ENCODE results near the gene MTARC1. TPM values are rescaled to one million over a fixed set of nuclear protein-coding genes. Genes with fewer than 3 reads are reported as not detected.

The MTARC1 gene
- total RNA-seq (2013; cell fraction: nucleolus; rRNA removed): 0.10 and 0.13 TPM in 2 replicates
- total RNA-seq (2014; rRNA removed) (0.23 and 0.27 TPM in 2 replicates), total RNA-seq (2014; rRNA removed; fragmentation: Illumina TruSeq; extraction: Trizol) (0.69 and 0.85 TPM in 2 replicates), total RNA-seq (2021) (0.72 TPM in 2 replicates), polyA plus RNA-seq (2011; rRNA removed) (0.31 and 0.55 TPM in 2 replicates), polyA plus RNA-seq (2014; fragmentation: Illumina TruSeq; extraction: Trizol) (0.47 and 1.0 TPM in 2 replicates), polyA plus RNA-seq (2014; fragmentation: Nextera tagmentation; extraction: Ambion mirVana) (under 1 TPM; 0.26 to 0.31 TPM), polyA plus RNA-seq (2014; rRNA removed) (0.49 and 1.1 TPM in 2 replicates), polyA plus RNA-seq (2016; fragmentation: Nextera tagmentation; extraction: Ambion mirVana) (1 to 10 TPM in 1 of 2 experiments, under 1 TPM in 1; 0.67 to 1.5 TPM), polyA minus RNA-seq (2011; rRNA and poly(A)+ RNA removed) (0.26 and 0.29 TPM in 2 replicates), Bru-seq, nascent RNA (percentile 31 among the genes with signal in this experiment), BruChase-seq, experiment 1, labeled RNA remaining after a 6-hour chase (percentile 44 among the genes with signal in this experiment), BruChase-seq, experiment 2, labeled RNA remaining after a 2-hour chase (percentile 44 among the genes with signal in this experiment)
- polyA plus RNA-seq (2011; ENCODE audit: low read depth): not detected
- 0.13 and 0.38 TPM in 2 replicates for polyA plus RNA-seq (2011; cell fraction: cytosol; rRNA removed)
- 0.60 and 0.61 TPM in 2 replicates for polyA plus RNA-seq (2011; cell fraction: nucleus; rRNA removed)
- polyA plus RNA-seq (2012): not detected in 2 replicates
- polyA minus RNA-seq (2011; cell fraction: cytosol; rRNA and poly(A)+ RNA removed): 1.7 and 2.5 TPM in 2 replicates
- polyA minus RNA-seq (2011; cell fraction: nucleus; rRNA and poly(A)+ RNA removed): 0.24 and 0.77 TPM in 2 replicates
- long read RNA-seq, experiment 1, full-length matches to known transcripts: 1 of 1 reads
- long read RNA-seq, experiment 1, partial matches to known transcripts: 0 of 1 reads
- long read RNA-seq, experiment 1, other reads (novel, unspliced or antisense): 0 of 1 reads
- long read RNA-seq, experiment 2, full-length matches to known transcripts: 2 of 4 reads
- long read RNA-seq, experiment 2, partial matches to known transcripts: 0 of 4 reads
- long read RNA-seq, experiment 2, other reads (novel, unspliced or antisense): 2 of 4 reads

DNA sequence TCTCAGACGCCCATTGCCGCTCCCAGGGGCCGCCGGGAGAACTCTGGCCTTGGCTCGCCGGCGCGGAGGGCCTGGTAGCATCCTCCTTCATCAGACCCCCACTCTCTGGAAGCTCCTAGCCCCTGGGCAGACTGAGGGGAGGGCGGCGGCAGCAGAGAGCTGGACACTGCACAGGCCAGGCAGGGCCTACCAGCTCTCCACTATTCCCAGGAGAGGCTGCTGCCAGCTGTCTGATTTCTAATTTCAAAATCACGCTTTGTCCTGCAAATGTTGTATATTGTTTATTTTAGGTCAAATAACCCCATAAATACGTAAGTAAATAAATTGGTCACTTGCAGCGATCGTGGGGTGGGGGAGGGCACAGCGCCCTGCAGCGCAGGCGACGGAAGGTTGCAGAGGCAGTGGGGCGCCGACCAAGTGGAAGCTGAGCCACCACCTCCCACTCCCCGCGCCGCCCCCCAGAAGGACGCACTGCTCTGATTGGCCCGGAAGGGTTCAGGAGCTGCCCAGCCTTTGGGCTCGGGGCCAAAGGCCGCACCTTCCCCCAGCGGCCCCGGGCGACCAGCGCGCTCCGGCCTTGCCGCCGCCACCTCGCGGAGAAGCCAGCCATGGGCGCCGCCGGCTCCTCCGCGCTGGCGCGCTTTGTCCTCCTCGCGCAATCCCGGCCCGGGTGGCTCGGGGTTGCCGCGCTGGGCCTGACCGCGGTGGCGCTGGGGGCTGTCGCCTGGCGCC lies at the start of gene MTARC1:
TSS of gene MTARC1 (plus strand) at position 577 of the 732 bp plus-strand sequence. CDS start at position 609, 32 bp downstream.
- POLR2A ChIA-PET: no interaction called here
- H3K4me1 ChIP-seq (ENCODE audit: control insufficient read depth, insufficient read depth, low read length): no peaks in the 10 kb centered on the region

More for the DNA sequence above, at the start of gene MTARC1:
- peaks cover 0 to 5% of the 10 kb centered on the region in 2 experiments; a peak in 3 of 4 replicates for H3K27me3 ChIP-seq (replicated peaks in 1 of 2; ENCODE audit: control insufficient read depth in 2 of 2, insufficient read depth in 2 of 2, low read length in 1 of 2)
- DNase-seq (ENCODE audit: low read depth, low spot score) (no peak), ATAC-seq (peak; percentile 81), FAIRE-seq (no peak)
- no peak within 1 kb of the TSS; the same call in 1 of the 2 replicates for H2AFZ ChIP-seq (ENCODE audit: control insufficient read depth, low read depth, low read length)
- ChIA-PET RAD21 (ENCODE audit: unreplicated experiment) (no interaction called here), CTCF (interaction anchor here (0.9 to 2.1 kb wide), 5 partner anchors 10 to 65 kb away, joined by 3 to 4 read pairs (median 4); no protein-coding TSS in a partner anchor), SMC1A (ENCODE audit: uncharacterized antibody, unreplicated experiment) (no interaction called here)
- TF ChIP-seq RUNX3 (IDR thresholded peaks at IDR 0.05; ENCODE audit: low read length) (no peak), SUZ12 (IDR thresholded peaks at IDR 0.05; ENCODE audit: unreplicated experiment) (peak; percentile 45), NR2F1 (conservative IDR thresholded peaks at IDR 0.05) (peak; percentile 42; the same call in 1 of the 2 replicates), EZH2 (IDR thresholded peaks at IDR 0.05; ENCODE audit: borderline replicate concordance, control insufficient read depth, low read depth, low read length) (no peak), NFYB (IDR thresholded peaks at IDR 0.05; ENCODE audit: insufficient read depth, low read depth, low read length) (no peak), HDAC2 (IDR thresholded peaks at IDR 0.05) (no peak), TARDBP (IDR thresholded peaks at IDR 0.05; ENCODE audit: borderline replicate concordance) (no peak), TAF1 (IDR thresholded peaks at IDR 0.05; ENCODE audit: borderline replicate concordance, low read depth, low read length) (no peak), DPF2 (IDR thresholded peaks at IDR 0.05) (0 out of 2 replicates have a peak, but pooled peaks have one; percentile 27), KAT2A (conservative IDR thresholded peaks at IDR 0.05; ENCODE audit: control insufficient read depth, low read depth, low read length) (no peak), ZNF622 (IDR thresholded peaks at IDR 0.05) (no peak), HDAC6 (IDR thresholded peaks at IDR 0.05; ENCODE audit: unreplicated experiment) (peak; percentile 38), GATAD2B (conservative IDR thresholded peaks at IDR 0.05; ENCODE audit: low read depth) (0 out of 2 replicates have a peak, but pooled peaks have one; percentile 29)
- TF ChIP-seq, protein P1, sequence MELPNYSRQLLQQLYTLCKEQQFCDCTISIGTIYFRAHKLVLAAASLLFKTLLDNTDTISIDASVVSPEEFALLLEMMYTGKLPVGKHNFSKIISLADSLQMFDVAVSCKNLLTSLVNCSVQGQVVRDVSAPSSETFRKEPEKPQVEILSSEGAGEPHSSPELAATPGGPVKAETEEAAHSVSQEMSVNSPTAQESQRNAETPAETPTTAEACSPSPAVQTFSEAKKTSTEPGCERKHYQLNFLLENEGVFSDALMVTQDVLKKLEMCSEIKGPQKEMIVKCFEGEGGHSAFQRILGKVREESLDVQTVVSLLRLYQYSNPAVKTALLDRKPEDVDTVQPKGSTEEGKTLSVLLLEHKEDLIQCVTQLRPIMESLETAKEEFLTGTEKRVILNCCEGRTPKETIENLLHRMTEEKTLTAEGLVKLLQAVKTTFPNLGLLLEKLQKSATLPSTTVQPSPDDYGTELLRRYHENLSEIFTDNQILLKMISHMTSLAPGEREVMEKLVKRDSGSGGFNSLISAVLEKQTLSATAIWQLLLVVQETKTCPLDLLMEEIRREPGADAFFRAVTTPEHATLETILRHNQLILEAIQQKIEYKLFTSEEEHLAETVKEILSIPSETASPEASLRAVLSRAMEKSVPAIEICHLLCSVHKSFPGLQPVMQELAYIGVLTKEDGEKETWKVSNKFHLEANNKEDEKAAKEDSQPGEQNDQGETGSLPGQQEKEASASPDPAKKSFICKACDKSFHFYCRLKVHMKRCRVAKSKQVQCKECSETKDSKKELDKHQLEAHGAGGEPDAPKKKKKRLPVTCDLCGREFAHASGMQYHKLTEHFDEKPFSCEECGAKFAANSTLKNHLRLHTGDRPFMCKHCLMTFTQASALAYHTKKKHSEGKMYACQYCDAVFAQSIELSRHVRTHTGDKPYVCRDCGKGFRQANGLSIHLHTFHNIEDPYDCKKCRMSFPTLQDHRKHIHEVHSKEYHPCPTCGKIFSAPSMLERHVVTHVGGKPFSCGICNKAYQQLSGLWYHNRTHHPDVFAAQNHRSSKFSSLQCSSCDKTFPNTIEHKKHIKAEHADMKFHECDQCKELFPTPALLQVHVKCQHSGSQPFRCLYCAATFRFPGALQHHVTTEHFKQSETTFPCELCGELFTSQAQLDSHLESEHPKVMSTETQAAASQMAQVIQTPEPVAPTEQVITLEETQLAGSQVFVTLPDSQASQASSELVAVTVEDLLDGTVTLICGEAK (IDR thresholded peaks at IDR 0.05; ENCODE audit: borderline replicate concordance): no peak
- H3K4me2 ChIP-seq (ENCODE audit: control insufficient read depth, insufficient read depth): no peak within 1 kb of the TSS
- no peaks in the 10 kb centered on the region for H3K36me3 ChIP-seq (ENCODE audit: control insufficient read depth in 2 of 2, insufficient read depth in 2 of 2, low read length in 1 of 2)
- BruUV-seq (replicated peaks): no TSS peak
- in situ Hi-C loops (cut with MboI) (no loop called here), intact Hi-C loops (cut with micrococcal nuclease; ENCODE audit: unreplicated experiment) (no loop called here)
- no peak within 1 kb of the TSS for H3K9ac ChIP-seq (ENCODE audit: control insufficient read depth, insufficient read depth, low read length)
- H3K9me3 ChIP-seq (replicated peaks; ENCODE audit: control insufficient read depth, insufficient read depth, low read length): no peaks in the 10 kb centered on the region
- 10% methylated on average over 47 of the region's 56 CpGs for WGBS (ENCODE audit: insufficient coverage, insufficient replicate concordance, low lambda C conversion rate, missing lambda C conversion rate)
- no peak within 1 kb of the TSS for H3K27ac ChIP-seq (ENCODE audit: control insufficient read depth, insufficient read depth)
- no peak within 1 kb of the TSS for H3K4me3 ChIP-seq
- H3K79me2 ChIP-seq (ENCODE audit: control insufficient read depth, insufficient read depth, low read length): no peaks in the 10 kb centered on the region
- no peaks in the 10 kb centered on the region for H4K20me1 ChIP-seq (ENCODE audit: control insufficient read depth, insufficient read depth)

Data from GM12878 (cell line).